OCI-LY3 (cell line): ENCODE measurements around the gene CCDC158.

Experiments
- CTCF ChIP-seq: fragments of 200-600, 300-600 bp; sonication (generic); IDR thresholded peaks from 2 replicates; pipeline ENCODE4 v1.5.1; 2014; ENCODE audit warnings: antibody characterized with exemption, low read length, low read depth
- EZH2phosphoT487 ChIP-seq: fragments of 200-600 bp; shearing (Covaris generic); IDR thresholded peaks from 2 replicates; pipeline ENCODE4 v1.6.1; 2018; ENCODE audit warnings: antibody characterized with exemption, mixed run types, low read depth

GRCh38 chr4:76275486-76276124 is 145.3 kb downstream of the CCDC158 start:
- TF ChIP-seq CTCF (no peak; the same call in 1 of the 2 replicates), EZH2phosphoT487 (no peak)
